HuH-7 (cell line): ENCODE results near the gene ZC3HAV1.
A peak's percentile ranks its signal among the peaks of the same experiment; 100 is the strongest.

Experiments used
- DNase-seq: peaks from one replicate; pipeline ENCODE4 v3.0.0; 2011; ENCODE audit warnings: low spot score

ZC3HAV1 gene

DNA sequence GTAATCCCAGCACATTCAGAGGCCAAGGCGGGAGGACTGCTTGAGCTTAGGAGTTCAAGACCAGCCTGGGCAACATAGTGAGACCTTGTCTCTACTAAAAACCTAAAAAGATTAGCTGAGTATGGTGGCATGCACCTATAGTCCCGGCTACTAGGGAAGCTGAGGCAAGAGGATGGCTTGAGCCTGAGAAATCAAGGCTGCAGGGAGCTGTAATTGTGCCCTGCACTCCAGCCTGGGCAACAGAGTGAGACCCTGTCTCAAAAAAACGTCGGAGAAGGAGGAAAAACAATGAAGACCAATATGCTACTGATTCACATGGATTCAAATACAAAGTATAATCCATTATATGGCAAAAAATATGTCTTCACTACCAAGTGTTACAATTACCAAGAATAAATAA lies 87.2 kb downstream of the ZC3HAV1 start:
- DNase-seq = no peak

DNA sequence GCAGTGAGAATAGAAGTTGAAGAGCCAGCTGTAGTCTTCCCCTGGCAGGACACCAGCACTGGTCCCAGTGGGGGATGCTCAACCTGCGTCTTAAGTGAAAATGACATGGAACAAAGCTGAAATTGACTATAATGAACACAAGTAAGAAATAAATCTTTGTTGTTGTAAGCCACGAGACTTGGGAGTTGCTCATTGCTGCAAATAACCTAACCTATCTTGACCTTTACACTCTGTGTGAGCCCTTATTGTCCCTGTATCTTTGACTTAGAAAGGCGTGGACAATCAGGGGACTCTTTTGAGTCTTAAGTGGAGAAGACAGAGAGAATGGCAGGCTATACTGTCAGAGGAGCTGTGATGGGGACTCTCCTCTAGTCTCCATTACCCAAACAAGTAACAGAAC lies 90.6 kb downstream of the ZC3HAV1 start:
- DNase-seq = no peak

DNA sequence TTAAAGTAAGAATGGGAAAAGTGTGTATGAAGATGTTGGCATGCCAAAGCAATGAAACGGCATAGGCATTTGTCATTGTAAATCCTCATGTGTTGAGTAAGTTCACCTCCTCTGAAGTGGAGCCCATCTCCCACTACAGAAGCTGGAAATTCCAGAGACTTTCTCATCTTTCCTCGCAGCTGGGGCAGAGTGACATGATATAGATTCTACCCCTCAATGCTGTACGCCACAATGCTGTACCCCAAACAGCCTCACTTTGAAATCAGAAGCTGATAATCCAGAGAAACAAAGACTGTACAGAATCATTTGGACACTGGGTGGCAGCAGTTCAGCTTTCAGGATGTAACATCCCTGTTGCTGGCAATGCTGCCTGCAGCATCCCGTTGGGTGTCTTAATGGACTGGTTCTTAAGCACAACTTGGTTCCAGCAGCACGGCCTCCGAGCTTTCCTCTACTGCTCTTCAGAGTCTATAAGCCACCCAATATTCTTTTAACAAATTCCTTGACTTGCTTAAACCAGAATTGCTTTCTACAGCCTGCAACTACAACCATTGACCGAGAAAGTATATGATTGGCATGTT lies 92.5 kb downstream of the ZC3HAV1 start:
- DNase-seq = peak; percentile 81

DNA sequence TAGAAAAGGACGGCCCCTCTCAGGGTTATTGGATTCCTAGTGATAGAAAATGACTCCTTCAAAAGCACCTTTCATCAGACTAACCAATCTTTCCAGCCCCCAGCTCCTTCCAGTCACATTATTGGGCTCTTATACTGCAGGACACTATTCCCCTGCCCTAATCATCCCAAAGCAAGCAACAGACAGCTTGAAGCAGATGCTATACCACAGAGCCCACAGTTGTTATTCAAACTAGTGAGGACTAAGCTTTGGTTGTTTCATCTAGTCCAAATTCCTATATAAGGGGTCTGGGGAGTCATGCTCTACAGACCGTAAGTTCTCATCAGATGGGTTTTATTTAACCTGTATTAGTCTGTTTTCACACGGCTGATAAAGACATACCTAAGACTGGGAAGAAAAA lies 98.1 kb downstream of the ZC3HAV1 start:
- no peak for DNase-seq

DNA sequence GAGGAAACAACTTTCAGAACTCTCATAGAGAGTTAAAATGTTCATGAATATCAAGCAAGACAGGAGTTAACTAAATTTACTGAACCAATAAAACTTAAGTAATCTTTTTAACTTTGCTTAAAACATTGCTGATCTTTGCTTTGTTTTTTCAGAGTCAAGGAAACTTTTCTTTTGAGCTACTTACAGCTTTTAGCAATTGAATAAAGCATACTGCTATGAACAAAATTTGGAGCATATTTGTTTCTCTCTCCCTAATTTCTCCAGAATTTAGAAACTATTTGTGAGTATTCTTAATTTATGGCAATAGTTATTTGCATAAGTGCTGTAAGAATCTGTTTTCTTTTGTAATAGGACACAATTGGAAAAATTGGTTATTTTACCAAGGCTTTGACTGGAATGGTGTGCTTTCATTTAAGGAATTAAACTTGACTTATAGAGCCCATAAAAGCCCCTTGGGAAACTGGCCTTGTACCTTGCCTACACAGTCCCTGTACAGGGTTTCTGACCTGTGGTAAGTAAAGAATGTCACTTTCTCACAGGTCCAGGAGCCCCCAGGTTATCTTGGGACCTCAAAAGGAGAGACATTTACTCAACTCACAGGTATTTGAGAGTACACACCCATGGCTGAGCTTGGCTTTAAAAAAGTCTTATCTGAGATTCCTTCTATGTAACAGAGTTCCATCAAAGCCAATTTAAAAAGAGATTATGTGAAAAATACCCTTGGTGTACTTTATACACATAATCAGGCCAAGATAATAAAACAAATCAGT lies 105.0 kb downstream of the ZC3HAV1 start:
- no peak for DNase-seq

DNA sequence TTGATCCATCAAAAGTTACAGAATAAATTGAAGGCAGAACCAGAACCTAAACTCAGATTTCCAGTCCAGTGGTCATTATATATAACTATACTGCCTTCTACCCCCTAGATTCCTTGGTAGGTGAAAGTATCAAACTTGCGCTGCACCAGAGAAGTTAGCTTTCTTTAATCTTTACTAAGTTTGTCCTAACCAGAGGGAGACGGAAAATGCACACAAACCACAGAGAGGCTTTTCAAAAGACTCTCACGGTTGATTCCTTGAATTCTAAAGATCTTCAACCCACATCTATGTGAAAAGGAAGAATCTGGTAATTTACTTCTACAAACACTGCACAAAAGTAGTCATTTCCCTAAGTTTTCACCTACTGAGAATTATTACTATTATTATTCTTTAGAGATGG lies 110.1 kb downstream of the ZC3HAV1 start:
- DNase-seq = no peak
